CD4-positive, alpha-beta T cell treated with Interleukin-15 for 1 hour (primary cell): ENCODE data around the gene PCDH12.

Source experiments
- DNase-seq: peaks from one replicate; pipeline ENCODE4 v3.0.0-alpha.2; 2020

The PCDH12 gene

DNA sequence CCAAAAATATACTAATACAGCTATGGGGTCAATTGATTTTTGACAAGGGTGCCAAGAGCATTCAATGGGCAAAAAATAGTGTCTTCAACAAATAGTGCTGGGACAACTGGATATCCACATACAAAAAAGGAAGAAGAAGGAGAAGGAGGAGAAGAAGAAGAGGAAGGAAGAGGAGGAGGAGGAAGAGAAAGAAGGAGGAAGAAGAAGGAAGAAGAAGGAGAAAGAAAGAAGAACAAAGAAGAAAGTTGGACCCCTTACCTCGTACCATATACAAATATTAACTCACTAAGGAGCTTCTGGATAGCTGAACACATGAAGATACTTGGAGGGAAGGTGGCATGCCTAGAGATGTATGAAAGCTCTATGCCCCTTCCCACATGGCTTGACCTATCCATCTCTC is 51.5 kb downstream of the PCDH12 start:
- DNase-seq = no peak

DNA sequence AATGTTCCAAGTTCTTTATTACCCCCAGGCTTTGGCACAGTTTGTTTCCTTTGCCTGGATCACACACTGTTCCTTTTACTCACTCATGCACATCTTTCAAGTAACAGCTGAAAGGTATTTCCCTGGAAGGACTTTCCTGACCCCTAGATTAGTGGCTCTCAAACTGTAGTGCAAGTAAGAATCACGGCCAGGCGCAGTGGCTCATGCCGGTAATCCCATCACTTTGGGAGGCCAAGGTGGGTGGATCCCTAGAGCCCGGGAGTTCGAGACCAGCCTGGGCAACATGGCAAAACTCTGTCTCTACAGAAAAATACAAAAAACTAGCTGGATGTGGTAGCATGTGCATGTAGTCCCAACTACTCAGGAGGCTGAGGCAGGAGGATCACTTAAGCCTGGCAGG is 53.5 kb downstream of the PCDH12 start:
- no peak for DNase-seq

DNA sequence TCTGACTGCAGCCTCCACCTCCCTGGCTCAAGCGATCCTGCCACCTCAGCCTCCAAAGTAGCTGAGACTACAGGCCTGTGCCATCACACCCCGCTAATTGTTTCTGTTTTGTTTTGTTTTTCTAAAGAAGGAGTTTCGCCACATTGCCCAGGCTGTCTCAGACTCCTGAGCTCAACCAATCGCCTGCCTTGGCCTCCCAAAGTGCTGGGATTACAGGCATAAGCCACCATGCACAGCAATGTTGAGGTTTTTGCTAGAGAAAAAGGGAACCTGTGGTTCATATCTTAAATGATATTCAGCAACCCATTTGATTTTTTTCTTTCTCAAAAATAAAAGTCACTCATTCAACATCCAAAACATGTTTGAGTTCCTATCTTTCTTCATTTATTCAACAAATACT is 54.7 kb downstream of the PCDH12 start:
- no peak for DNase-seq

DNA sequence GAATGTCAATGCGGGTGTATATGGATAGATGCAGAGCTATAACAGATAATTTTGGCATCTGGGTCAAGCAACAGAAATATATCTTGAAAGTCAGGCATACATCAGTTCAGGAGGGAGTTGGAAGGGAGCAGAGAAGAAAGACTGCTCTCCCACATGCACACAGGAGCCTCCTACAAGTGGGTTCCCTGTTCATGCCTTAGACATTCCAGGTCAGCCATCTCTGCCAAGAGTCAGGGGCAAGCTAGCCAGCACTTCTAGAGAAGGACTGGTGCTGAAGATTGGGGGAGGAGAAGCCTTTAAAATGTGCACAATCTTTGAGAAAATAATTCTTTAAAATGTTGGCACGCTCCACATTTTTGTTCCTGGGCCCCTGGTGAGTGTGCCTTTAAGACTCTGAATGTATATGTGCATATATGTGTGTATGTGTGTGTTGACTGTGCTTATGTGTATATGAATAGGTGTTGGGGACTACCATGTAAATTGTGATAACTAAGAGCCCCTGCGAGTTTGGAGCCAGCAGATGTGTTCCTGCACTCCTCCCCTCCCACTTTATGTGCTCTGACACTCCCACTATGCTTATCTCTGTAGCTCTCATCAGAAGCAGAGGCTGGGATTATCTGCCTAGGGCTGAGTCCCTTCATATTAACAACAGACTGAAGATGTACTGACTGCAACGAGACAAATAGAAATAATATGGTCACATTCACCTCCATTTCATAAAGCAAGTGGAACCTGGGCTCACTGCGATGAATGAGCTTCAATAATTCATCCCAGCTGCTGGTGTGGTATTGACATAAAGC is 55.8 kb downstream of the PCDH12 start:
- no peak for DNase-seq

DNA sequence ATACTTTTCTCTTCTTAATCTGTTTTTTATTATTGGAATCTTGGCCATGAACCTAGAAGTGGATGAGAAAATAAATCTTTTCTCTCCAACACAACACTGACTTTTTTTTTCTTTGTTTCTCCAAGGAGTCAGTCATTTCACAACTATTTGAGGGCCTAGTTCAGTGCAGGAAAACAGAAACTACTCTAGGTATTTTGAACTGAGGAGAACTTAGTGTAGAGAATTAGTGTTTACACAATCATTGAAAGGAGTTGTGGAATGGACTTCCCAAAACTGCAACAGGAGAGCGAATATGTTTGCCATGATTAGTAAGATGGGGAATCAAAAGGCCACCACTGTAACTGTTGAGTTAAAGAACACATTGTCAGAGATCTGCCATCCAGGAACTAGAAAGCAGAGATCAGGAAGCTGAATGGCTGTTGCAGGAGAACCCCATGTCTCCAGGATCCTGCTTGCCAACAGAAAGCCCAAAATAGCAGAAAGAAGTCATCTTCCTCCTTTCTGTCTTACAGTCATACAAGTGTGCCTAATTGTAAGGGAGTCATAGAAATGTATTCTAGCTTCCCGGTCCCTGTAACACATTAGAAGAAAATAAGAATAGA is 59.5 kb downstream of the PCDH12 start:
- no peak for DNase-seq

DNA sequence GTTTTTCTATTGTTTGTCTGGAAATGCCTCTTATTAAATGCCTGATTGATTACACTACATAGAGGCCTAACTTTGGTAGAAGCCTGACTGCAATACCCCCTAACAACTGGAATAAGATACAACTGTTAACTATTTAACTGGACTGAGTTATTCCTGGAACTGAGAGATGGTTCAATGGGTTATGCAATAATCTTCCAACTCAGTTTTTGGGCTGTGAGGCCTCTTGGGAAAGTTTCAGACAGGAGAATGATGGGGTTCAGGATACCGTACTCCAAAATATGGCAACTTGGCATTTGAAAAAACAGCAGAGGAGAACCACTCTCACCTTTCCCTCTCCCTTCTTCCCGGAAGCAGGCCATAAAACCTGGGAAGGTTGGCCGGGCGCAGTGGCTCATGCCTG is 60.6 kb downstream of the PCDH12 start:
- no peak for DNase-seq
